Mesenteric fat pad (tissue), 1 donor: ENCODE results near the gene TDRD12. TPM values are rescaled to one million over a fixed set of nuclear protein-coding genes. Genes with fewer than 3 reads are reported as not detected.
"Not testable (repeated sequence)": the region's sequence is repeated elsewhere in the genome, so short reads cannot be mapped to it uniquely, and the experiment has no call there.

Experiments
- DNase-seq: peaks from one replicate; pipeline ENCODE4 v3.0.0-alpha.2; 2020; ENCODE audit warnings: low spot score
- total RNA-seq: library from RNA; stranded (reverse); fragmentation: NEBNext Ultra II Directional; extraction: Animal tissue kit (Norgen Biotek cat#: 25700); gene quantifications from one replicate; pipeline ENCODE4 v1.2.1, GENCODE V29; 2021
- donor health status: DM: yes; HTN: yes; CAD: no.

The TDRD12 gene
- total RNA-seq, 1 donor from 2014 or later, result not detected

- peak; percentile 33 for DNase-seq
Observed at GRCh38 chr19:32830231-32831014, 110.9 kb downstream of the TDRD12 start.

GRCh38 chr19:32831611-32832010 lies 112.0 kb downstream of the TDRD12 start:
- DNase-seq, result peak; percentile 37

GRCh38 chr19:32832094-32832493 lies 112.5 kb downstream of the TDRD12 start:
- DNase-seq, result peak; percentile 49

DNA sequence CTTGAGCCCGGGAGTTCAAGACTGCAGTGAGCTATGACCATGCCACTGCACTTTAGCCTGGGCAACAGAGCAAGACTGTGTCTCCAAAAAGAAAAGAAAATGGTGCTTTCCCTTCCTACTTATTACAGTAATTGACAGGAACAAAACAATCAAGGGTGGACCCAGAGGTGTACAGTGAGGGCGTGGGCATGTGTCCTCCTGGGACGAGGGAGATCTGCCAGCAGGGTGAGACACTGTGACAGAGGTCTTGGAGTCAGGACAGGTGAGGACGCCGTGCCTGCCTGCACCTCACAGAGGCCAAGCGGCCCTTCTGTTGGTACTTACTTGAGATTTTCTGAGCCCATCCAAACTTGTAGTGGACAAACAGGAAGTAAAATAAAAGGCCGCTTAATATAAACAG lies 113.3 kb downstream of the TDRD12 start:
- DNase-seq, result peak; percentile 41

GRCh38 chr19:32833388-32833787 lies 113.8 kb downstream of the TDRD12 start:
- DNase-seq, result peak; percentile 59

DNA sequence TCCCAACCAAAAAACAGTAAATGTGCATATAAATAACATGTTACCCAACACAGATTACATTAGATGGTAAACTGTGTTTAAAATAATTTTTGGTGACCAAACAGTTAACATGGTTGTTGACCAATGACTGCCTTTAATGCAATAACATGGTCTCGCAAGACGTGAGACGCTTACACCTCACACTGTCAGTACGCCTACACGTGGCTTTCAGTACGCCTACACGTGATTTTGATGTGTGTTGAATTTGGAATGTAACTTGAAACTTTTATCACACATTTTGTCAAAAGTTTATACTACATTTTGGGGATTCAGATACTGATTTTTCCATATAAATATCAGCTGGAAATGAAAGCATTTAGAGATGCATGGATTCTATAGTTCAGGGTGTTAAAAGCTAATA lies 118.0 kb downstream of the TDRD12 start:
- no peak for DNase-seq

GRCh38 chr19:32842061-32842460 lies 122.5 kb downstream of the TDRD12 start:
- DNase-seq, result no peak

GRCh38 chr19:32843716-32844245 lies 124.2 kb downstream of the TDRD12 start:
- peak; percentile 60 for DNase-seq

DNA sequence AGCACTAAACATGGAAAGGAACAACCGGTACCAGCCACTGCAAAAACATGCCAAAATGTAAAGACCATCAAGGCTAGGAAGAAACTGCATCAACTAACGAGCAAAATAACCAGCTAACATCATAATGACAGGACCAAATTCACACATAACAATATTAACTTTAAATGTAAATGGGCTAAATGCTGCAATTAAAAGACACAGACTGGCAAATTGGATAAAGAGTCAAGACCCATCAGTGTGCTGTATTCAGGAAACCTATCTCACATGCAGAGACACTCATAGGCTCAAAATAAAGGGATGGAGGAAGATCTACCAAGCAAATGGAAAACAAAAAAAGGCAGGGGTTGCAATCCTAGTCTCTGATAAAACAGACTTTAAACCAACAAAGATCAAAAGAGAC lies 128.5 kb downstream of the TDRD12 start:
- not testable (repeated sequence) for DNase-seq

GRCh38 chr19:32852216-32852615 lies 132.6 kb downstream of the TDRD12 start:
- DNase-seq, result peak; percentile 11

DNA sequence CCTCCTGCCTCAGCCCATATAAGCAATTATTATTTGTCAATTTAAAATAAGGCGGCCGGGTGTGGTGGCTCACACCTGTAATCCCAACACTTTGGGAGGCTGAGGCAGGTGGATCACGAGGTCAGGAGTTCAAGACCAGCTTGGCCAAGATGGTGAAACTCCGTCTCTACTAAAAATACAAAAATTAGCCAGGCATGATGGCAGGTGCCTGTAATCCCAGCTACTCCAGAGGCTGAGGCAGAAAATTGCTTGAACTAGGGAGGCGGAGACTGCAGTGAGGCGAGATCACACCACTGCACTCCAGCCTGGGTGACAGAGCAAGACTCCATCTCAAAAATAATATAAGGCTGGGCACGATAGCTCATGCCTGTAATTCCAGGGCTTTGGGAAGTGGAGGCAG lies 137.3 kb downstream of the TDRD12 start:
- DNase-seq, result peak; percentile 55

- DNase-seq, result peak; percentile 11
Observed at GRCh38 chr19:32857584-32857983, 138.0 kb downstream of the TDRD12 start.

DNA sequence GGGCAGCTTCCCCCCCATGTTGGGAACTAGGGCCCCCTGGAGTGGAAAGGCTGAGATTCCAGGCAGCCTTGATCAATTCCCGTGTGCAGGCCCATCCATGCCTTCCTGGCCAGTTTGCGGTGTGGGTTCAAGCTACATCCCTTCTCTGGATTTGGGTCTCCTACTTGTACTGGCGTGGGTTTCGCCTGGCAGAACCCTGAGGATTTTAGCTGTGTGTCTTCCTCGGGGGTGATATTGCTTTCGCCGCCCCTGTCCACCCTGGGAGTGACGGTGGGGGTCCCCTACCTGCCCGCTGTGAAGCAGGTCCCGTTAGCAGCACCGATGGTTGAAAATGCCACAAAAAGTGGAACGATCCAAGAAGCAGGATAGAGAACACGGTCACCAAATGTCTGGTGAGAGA lies 138.6 kb downstream of the TDRD12 start:
- DNase-seq, result peak; percentile 60

- DNase-seq, result no peak
Observed at GRCh38 chr19:32858559-32858958, 139.0 kb downstream of the TDRD12 start.

GRCh38 chr19:32859591-32859990 lies 140.0 kb downstream of the TDRD12 start:
- peak; percentile 77 for DNase-seq

DNA sequence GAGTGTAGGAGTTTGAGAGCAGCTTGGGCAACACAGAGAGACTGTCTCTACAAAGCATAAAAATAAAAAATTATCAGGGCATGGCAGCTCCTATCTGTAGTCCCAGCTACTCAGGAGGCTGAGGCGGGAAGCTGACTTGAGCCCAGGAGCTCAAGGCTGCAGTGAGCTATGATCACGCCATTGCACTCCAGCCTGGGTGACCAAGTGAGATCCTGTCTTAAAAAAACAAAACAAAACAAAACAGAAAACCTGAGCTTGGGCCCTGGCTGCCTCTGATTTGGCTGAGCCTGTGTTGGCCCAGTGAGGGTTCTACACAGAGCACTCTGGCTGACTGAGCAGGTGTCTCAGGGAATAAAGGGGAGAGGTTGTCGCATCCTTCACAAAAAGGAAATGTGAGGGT lies 142.0 kb downstream of the TDRD12 start:
- no peak for DNase-seq

GRCh38 chr19:32862173-32862572 lies 142.6 kb downstream of the TDRD12 start:
- DNase-seq, result peak; percentile 55

DNA sequence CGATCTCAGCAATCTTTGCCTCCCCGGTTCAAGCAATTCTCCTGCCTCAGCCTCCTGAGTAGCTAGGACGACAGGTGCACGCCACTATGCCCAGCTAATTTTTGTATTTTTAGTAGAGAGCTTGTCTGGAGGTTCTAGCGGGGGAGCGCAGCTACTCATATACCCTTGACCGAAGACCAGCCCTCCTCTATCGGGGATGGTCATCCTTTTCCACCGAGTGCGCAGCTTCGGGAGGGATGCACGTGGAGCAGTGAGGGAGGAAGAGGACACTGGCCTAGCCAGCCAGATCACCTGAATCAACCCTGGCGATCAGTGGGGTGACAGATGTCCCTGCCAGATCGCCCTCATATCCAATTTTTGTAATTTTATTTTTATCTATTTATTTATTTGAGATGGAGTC lies 143.2 kb downstream of the TDRD12 start:
- DNase-seq, result peak; percentile 53

DNA sequence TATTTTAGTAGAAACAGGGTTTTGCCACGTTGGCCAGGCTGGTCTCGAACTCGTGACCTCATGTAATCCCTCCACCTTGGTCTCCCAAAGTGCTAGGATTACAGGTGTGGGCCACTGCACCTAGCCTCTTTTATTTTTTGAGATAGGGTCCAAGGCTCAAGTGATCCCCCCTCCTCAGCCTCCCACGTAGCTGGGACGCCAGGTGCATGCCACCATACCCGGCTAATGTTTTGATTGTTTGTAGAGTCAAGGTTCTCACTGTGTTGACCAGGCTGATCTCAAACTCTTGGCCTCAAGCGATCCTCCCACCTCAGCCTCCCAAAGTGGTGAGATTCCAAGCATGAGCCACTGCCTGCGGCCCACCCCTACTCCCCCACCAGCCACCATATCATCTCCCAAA lies 143.7 kb downstream of the TDRD12 start:
- DNase-seq, result peak; percentile 74

GRCh38 chr19:32863841-32864240 lies 144.3 kb downstream of the TDRD12 start:
- peak; percentile 57 for DNase-seq

- DNase-seq, result peak; percentile 37
Observed at GRCh38 chr19:32864318-32865007, 144.9 kb downstream of the TDRD12 start.

DNA sequence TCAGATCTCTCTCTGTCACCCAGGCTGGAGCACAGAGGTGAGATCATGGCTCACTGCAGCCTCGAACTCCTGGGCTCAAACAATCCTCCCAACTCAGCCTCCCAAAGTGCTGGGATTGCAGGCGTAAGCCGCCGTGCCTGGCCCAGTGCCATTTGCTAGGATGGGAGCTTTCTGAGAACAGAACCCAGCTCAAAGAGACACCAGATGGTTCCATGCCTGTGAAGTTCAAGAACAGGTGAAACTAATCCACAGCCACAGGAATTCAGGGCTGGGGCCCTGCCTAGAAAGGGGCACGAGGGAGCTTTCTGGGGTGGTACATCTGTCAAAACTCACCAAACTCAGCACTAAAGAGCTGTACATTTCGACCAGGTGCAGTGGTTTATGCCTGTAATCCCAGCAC lies 145.8 kb downstream of the TDRD12 start:
- no peak for DNase-seq
